ENCODE data around the gene CA5A.

Gene CA5A

DNA sequence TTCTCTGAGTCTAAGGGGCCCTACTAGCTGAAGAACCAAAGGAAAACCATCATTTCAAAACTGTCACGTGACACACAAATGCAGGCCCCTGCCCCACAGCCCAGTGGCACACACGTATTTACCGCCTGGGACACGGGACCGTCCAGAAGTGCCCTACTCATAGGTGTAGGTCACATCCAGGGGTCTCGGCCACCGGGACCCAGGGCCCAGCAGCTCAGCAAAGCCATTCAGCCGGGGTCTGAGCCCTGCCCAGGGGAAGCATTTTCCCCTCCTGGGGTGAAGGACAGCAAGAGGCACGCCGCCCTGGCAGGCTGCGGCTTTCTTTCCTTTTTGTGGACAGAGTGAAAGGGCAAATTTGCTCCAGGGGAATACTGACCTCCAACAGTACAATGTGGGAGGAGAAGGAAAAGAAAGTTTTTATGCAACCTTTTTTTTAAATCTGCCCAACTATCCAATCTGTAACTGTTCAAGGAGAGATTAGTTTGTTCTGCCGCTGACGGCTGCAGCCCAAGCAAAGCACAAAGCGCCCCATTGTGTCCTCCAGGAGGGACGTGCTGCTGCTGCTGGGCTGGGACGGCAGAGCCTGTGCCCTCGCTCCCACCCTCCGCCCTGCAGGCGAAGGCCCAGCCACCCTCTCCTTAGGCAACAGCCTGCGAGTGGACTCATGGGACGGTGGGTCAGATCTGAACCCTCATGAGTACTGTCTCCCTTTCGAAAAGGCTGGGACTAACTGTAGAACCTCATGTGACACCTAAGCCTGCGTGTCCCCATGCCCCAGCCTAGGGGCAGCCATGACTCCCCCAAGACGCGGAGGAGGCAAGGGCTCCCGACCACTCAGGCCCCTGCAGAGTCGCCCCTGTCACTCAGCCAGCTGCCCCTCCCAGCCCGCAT is 88.3 kb downstream of the CA5A start:
- DNase-seq (ENCODE audit: low read depth) = no peak
- H3K4me3 ChIP-seq (ENCODE audit: low read length) = no peak overlapping the region
- TF ChIP-seq, protein P1, sequence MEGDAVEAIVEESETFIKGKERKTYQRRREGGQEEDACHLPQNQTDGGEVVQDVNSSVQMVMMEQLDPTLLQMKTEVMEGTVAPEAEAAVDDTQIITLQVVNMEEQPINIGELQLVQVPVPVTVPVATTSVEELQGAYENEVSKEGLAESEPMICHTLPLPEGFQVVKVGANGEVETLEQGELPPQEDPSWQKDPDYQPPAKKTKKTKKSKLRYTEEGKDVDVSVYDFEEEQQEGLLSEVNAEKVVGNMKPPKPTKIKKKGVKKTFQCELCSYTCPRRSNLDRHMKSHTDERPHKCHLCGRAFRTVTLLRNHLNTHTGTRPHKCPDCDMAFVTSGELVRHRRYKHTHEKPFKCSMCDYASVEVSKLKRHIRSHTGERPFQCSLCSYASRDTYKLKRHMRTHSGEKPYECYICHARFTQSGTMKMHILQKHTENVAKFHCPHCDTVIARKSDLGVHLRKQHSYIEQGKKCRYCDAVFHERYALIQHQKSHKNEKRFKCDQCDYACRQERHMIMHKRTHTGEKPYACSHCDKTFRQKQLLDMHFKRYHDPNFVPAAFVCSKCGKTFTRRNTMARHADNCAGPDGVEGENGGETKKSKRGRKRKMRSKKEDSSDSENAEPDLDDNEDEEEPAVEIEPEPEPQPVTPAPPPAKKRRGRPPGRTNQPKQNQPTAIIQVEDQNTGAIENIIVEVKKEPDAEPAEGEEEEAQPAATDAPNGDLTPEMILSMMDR (conservative IDR thresholded peaks at IDR 0.05; ENCODE audit: low read length) = no peak

DNA sequence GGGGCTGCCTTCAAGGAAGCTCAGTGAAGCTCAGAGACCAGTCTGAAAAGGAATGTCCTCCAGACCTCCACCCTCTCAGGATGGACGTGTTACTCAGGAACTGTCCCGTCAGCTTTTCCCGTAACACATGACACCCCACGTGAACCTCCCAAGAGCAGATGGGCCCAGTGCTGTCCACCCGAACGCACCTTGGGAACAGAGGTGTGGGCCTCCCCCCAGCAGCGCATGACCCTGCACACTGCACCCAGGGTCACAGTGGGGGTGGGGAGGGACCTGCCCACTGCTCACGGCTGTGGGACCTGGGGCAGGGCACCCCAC is 88.9 kb downstream of the CA5A start:
- TF ChIP-seq, protein P1 (conservative IDR thresholded peaks at IDR 0.05; ENCODE audit: low read length) = no peak
- no peak overlapping the region for H3K4me3 ChIP-seq (ENCODE audit: low read length)
- DNase-seq (ENCODE audit: low read depth) = no peak

DNA sequence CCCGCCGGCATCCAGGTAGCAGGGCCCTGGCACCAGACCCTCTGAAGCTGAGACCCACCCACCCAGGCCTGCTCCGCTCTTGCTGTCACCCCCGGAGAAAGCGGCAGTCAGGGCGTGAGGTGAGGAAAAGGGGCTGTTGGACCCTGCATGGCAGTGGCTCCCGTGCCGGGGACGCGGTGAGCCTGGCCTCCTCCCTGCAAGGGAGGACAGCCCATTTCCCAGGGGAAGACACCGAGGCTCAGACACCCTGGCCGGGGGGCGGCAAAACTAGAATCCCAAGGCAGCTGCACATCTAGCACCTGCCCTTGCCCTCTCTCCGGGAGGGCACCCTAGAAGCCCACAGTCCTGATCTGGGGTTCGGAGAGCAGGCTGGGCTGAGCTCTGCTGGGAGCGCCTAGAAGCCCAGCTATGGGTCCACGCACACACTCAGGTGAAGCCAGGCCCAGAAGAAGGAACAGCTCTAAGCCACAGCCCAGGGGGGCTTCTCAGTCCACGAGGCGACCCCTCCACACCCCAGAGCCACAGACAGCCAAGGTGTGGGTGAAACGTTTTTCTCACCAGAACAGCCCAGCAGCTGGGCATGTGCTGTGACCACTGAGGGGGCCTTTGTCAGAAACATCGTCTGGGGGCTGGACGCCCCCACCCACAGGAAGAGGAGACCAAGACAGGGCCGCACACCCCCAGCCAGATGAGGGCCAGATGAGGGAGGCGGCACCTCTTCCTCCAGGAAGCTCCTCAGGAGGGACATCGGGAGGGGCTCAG is 89.4 kb downstream of the CA5A start:
- no peak for DNase-seq (ENCODE audit: low read depth)
- TF ChIP-seq, protein P1 (conservative IDR thresholded peaks at IDR 0.05; ENCODE audit: low read length) = no peak
- no peak overlapping the region for H3K4me3 ChIP-seq (ENCODE audit: low read length)

DNA sequence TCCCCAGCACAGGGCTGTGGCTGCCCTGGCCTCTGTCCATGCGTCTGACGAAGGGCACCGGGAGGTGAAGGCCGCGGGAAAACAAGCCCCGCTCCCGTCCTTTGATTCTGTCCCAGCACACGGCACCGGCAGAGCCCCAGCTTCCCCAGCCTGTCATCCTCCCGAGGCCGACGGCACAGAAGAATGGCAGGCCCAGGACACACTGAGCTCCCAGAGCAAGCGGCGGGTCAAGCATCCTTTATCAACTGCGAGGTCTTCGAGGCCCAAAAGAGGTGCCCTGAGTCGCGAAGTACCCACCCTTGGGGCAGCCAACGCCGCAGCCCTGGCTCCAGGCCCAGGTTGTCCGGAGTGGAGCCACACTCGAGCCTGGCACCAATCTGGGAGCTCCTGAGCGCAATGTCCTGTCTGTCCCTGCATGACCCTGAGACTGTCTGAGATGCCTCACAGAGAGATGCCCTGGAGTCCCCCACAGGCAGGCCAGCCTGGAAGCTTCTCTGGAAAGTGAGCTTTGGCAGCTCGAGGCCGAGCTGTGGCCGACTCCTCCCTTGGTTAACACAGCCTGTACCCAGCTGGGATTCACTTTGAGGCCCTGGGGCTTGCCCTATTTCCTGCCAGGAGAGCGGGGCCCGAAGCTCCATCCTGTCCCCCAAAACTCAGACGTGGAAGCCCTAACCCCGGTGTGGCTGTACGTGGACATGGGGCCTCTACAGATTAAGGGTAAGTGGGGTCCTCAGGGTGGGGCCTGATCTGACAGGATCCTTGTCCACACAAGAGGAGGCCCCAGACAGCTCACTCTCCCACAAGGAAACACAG is 90.3 kb downstream of the CA5A start:
- TF ChIP-seq, protein P1 (conservative IDR thresholded peaks at IDR 0.05; ENCODE audit: low read length) = no peak

DNA sequence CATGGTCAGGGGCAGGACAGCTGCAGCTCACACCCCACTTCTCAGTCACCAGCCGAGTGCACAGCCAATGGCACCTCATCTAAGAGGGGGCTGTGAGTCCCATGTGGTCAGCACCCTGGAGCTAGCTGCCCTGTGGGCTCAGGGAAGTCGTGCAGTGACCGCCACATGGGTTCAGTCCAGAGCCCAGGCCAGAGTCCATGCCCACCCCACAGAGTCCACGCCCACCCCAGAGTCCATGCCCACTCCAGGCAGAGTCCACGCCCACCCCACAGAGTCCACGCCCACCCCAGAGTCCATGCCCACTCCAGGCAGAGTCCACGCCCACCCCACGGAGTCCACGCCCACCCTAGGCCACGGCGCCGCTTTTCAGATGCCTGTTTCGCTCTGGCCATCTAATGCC is 91.1 kb downstream of the CA5A start:
- no peak overlapping the region for H3K4me3 ChIP-seq (ENCODE audit: low read length)
- no peak for DNase-seq (ENCODE audit: low read depth)
- TF ChIP-seq, protein P1 (conservative IDR thresholded peaks at IDR 0.05; ENCODE audit: low read length) = no peak

More for the DNA sequence above, 90.3 kb downstream of the CA5A start:
- DNase-seq (ENCODE audit: low read depth) = no peak
- no peak overlapping the region for H3K4me3 ChIP-seq (ENCODE audit: low read length)

DNA sequence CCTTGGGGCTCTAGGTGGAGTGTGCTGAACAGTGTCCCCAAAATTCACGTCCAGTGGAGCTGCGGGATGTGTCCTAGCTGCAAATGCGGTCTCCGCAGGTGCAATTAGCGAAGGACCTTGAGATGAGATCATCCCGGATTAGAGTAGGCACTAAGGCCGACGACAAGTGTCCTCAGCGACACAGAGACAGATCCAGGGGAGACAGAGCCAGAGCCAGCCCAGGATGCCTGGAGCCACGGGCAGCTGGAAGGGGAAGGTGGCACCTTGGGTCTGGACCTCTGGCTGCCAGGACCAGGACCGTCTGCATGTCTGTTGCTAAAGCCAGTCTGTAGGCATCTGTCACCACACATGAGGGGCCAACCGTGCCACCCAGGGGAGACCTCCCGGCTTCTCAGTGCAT is 91.5 kb downstream of the CA5A start:
- DNase-seq (ENCODE audit: low read depth) = no peak
- H3K4me3 ChIP-seq (ENCODE audit: low read length) = no peak overlapping the region

More for the DNA sequence above, 91.5 kb downstream of the CA5A start:
- TF ChIP-seq, protein P1 (conservative IDR thresholded peaks at IDR 0.05; ENCODE audit: low read length) = no peak

Data from AG10803 (cell line).